ENCODE data around the gene EOMES.

The EOMES gene

DNA sequence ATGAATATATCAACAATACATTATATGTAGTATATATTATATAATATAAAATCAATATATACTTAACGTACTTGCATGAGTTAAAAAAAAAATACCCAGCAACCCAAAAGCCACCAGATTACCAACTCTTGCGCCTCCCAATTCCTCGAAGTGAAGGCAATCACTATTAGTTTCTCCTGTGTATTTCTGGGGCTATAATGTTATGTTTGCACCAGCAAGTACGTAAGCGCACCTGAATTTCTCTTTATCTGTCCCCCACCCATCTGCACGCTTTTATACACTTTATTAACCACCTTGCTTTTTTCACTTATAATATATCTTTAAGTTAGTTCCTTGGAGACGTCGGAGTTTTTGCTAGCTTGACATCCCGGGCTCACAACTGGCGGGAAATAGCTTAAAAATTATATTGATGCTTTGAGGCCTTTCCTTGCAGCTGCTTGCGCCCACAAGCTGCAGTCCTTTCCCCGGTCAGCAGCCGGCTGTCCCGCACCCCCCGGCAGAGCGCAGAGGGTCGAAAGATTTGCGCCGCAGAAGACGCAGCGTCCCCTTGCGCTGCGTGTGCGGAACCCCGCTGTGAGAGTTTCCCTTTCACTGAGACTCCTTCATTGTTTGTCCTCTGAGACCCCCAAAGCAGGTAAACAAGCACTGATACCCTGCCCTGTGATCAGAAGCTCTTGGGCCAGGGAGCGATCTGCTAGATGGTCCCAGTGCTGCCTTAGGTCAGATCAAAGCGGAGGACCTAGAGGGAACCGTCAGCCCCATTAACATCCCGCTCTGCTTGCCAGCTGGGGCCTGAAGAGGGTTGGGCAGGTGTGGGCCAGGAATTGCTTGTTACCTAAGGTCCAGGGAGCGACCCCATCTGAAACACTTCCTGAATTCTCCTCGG, 8.9 kb upstream of the EOMES start:
- no peaks in the 10 kb centered on the region for H3K4me1 ChIP-seq (ENCODE audit: control insufficient read depth, low read length)
- no peaks in the 10 kb centered on the region for H3K9me2 ChIP-seq (replicated peaks; ENCODE audit: control insufficient read depth, low read length)
- H3K4me3 ChIP-seq (ENCODE audit: low read length) = no peak overlapping the region
- no peaks in the 10 kb centered on the region for H4K20me1 ChIP-seq (ENCODE audit: control insufficient read depth, insufficient read depth, low read depth, low read length)
- H3K4me2 ChIP-seq (ENCODE audit: low read length) = no peak overlapping the region
- H3K27me3 ChIP-seq (ENCODE audit: control insufficient read depth, low read length) = peaks cover 53% of the 10 kb centered on the region
- H3K27ac ChIP-seq (ENCODE audit: low read depth, low read length) = no peak overlapping the region
- 0 out of 2 replicates have a peak, but pooled peaks have one; percentile 39 for TF ChIP-seq EZH2phosphoT487 (IDR thresholded peaks at IDR 0.05; ENCODE audit: borderline replicate concordance, low read length)
- TF ChIP-seq, protein P1, sequence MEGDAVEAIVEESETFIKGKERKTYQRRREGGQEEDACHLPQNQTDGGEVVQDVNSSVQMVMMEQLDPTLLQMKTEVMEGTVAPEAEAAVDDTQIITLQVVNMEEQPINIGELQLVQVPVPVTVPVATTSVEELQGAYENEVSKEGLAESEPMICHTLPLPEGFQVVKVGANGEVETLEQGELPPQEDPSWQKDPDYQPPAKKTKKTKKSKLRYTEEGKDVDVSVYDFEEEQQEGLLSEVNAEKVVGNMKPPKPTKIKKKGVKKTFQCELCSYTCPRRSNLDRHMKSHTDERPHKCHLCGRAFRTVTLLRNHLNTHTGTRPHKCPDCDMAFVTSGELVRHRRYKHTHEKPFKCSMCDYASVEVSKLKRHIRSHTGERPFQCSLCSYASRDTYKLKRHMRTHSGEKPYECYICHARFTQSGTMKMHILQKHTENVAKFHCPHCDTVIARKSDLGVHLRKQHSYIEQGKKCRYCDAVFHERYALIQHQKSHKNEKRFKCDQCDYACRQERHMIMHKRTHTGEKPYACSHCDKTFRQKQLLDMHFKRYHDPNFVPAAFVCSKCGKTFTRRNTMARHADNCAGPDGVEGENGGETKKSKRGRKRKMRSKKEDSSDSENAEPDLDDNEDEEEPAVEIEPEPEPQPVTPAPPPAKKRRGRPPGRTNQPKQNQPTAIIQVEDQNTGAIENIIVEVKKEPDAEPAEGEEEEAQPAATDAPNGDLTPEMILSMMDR (IDR thresholded peaks at IDR 0.05; ENCODE audit: low read depth, low read length, poor library complexity, severe bottlenecking) = no peak
- H3F3A ChIP-seq (ENCODE audit: control insufficient read depth, insufficient read depth) = no peaks in the 10 kb centered on the region
- H3K79me2 ChIP-seq (ENCODE audit: control insufficient read depth, low read length) = no peaks in the 10 kb centered on the region
- H3K9me3 ChIP-seq (ENCODE audit: control insufficient read depth, insufficient read depth, low read length) = no peaks in the 10 kb centered on the region
- no peaks in the 10 kb centered on the region for H3K36me3 ChIP-seq (ENCODE audit: control insufficient read depth, low read length)

DNA sequence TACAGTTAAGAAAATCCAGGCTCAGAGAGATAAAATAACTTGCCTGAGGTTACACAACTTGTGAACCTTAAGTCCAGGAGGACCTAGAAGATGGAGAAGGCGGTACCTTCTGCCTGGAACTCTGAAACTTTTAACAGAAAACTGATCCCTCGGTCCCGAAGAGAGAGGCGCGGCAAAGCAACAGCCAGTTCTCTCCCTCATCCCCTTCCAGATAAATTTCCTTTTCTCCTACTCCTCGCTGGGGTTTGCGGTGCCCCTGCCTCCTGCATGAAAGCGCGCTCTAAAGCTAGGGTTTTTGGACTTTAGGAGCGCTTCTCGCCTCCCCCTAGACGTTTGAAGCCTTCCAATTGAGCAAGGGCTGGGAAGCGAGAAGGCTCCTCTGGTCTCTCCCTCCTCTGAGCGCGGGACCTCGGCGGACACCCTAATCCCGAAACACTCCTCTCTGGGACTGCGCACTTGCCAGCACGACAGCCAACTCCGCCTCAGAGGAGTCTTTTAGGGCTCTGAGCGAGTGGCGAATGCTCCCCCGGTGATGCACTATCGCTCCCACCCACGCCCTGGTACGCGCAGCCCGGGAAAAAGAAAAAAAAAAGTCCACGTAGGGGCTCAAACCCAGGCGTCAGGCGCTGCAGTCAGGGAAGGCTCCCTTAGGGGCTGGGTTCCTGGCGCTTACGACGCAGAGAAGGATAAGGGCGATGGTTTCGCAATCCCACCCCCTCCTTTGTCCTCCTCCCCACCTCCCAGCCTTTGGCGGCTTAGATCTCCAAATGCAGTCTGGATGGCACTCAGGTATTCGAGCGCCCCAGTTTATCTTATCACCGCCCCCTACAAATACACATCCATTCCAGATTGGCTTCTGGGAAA, 7.9 kb upstream of the EOMES start:
- Histone ChIP-seq H3K9me2 (replicated peaks; ENCODE audit: control insufficient read depth, low read length) (no peaks in the 10 kb centered on the region), H4K20me1 (ENCODE audit: control insufficient read depth, insufficient read depth, low read depth, low read length) (no peaks in the 10 kb centered on the region), H3K4me1 (ENCODE audit: control insufficient read depth, low read length) (no peaks in the 10 kb centered on the region), H3K9me3 (ENCODE audit: control insufficient read depth, insufficient read depth, low read length) (no peaks in the 10 kb centered on the region), H3K4me2 (ENCODE audit: low read length) (no peak overlapping the region), H3F3A (ENCODE audit: control insufficient read depth, insufficient read depth) (no peaks in the 10 kb centered on the region), H3K4me3 (ENCODE audit: low read length) (no peak overlapping the region), H3K79me2 (ENCODE audit: control insufficient read depth, low read length) (no peaks in the 10 kb centered on the region), H3K27me3 (ENCODE audit: control insufficient read depth, low read length) (peaks cover 58% of the 10 kb centered on the region), H3K36me3 (ENCODE audit: control insufficient read depth, low read length) (no peaks in the 10 kb centered on the region), H3K27ac (ENCODE audit: low read depth, low read length) (no peak overlapping the region)
- no peak for TF ChIP-seq EZH2phosphoT487 (IDR thresholded peaks at IDR 0.05; ENCODE audit: borderline replicate concordance, low read length)
- TF ChIP-seq, protein P1 (IDR thresholded peaks at IDR 0.05; ENCODE audit: low read depth, low read length, poor library complexity, severe bottlenecking) = no peak

DNA sequence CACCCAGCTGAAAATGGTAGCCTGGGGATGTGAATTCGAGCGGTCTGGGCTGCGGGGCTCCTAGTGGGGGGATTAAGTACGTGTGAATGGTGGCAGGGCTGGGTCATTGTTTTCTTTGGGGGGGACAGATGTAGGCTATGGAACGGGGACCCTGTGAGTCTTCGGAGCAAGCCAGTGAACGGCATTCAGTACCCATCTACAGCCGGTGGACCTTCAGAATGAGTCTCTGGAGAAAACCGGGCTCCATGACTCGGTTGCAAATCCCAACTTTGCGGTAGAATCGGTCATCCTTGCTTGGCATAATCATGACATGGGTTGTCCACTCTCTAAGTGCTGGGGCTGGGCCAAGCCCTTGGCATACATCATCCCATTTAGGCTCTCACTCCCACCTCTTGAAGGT, 7.2 kb upstream of the EOMES start:
- Histone ChIP-seq H3K4me2 (ENCODE audit: low read length) (no peak overlapping the region), H4K20me1 (ENCODE audit: control insufficient read depth, insufficient read depth, low read depth, low read length) (no peaks in the 10 kb centered on the region)

More for the DNA sequence above, 7.2 kb upstream of the EOMES start:
- Histone ChIP-seq H3K79me2 (ENCODE audit: control insufficient read depth, low read length) (no peaks in the 10 kb centered on the region), H3K4me1 (ENCODE audit: control insufficient read depth, low read length) (no peaks in the 10 kb centered on the region), H3K9me3 (ENCODE audit: control insufficient read depth, insufficient read depth, low read length) (no peaks in the 10 kb centered on the region), H3K36me3 (ENCODE audit: control insufficient read depth, low read length) (no peaks in the 10 kb centered on the region), H3K27ac (ENCODE audit: low read depth, low read length) (no peak overlapping the region), H3K9me2 (replicated peaks; ENCODE audit: control insufficient read depth, low read length) (no peaks in the 10 kb centered on the region), H3F3A (ENCODE audit: control insufficient read depth, insufficient read depth) (no peaks in the 10 kb centered on the region), H3K27me3 (ENCODE audit: control insufficient read depth, low read length) (peaks cover 58% of the 10 kb centered on the region), H3K4me3 (ENCODE audit: low read length) (no peak overlapping the region)
- TF ChIP-seq, protein P1 (IDR thresholded peaks at IDR 0.05; ENCODE audit: low read depth, low read length, poor library complexity, severe bottlenecking) = no peak
- TF ChIP-seq EZH2phosphoT487 (IDR thresholded peaks at IDR 0.05; ENCODE audit: borderline replicate concordance, low read length) = no peak

All from DOHH2 (cell line).